Psoas muscle (tissue), 8 donors: Measurements from ENCODE around the gene SETD3. TPM values are rescaled to one million over a fixed set of nuclear protein-coding genes. Genes with fewer than 3 reads are reported as not detected.

ENCODE experiments used
- ATAC-seq, 4 donors: fragments of 200-7000 bp; cut with Tn5 transposase; one replicate each; pipeline ENCODE4 v1.9.1; 2020; ENCODE audit warnings: moderate library complexity in 3 of 4, mild to moderate bottlenecking in 2 of 4
- DNase-seq, 2 donors: peaks; one replicate each; pipeline ENCODE4 v3.0.0-alpha.2; 2020
- H3K27ac ChIP-seq: fragments of 200-600 bp; one replicate; pipeline ENCODE4 v1.8.0; 2022
- H3K27me3 ChIP-seq, 3 donors: fragments of 200-600 bp in 1 of 3; one replicate each; pipeline versions ENCODE4 v1.6.1 to v1.8.0; 2013 to 2022; ENCODE audit warnings: low read length in 2 of 3, mild to moderate bottlenecking in 2 of 3, moderate library complexity in 1 of 3; ENCODE audit not compliant: insufficient read depth in 3 of 3
- H3K36me3 ChIP-seq, 2 donors: fragments of 200-600 bp in 1 of 2; one replicate each; pipeline versions ENCODE4 v1.6.1 to v1.8.0; 2013 to 2022; ENCODE audit warnings: low read depth in 1 of 2, mild to moderate bottlenecking in 1 of 2, moderate library complexity in 1 of 2; ENCODE audit not compliant: insufficient read depth in 1 of 2
- H3K4me1 ChIP-seq: fragments of 200-600 bp; one replicate; pipeline ENCODE4 v1.8.0; 2022
- H3K4me3 ChIP-seq: fragments of 200-600 bp; one replicate; pipeline ENCODE4 v1.8.0; 2022; ENCODE audit warnings: mild to moderate bottlenecking
- H3K9me3 ChIP-seq: fragments of 200-600 bp; one replicate; pipeline ENCODE4 v1.8.0; 2022
- WGBS, 3 donors: extraction: QIAGEN DNeasy Blood & Tissue Kit; methylation state at CpG; one replicate each; pipeline versions ENCODE4 v1.1.6 to v1.1.7; 2013; 5-methylcytosine and 5-hydroxymethylcytosine counted together
- intact Hi-C, 2 donors: fragments of 100-400 bp; cut with DNase I; formaldehyde crosslinking; loops; one replicate each; pipeline versions ENCODE4 v1.11.0 to v1.14.2; 2022
- polyA plus RNA-seq, 3 donors: library from polyadenylated mRNA; stranded (reverse); fragments of 200-250 nt; gene quantifications; one replicate each; pipeline ENCODE4 v1.2.3, GENCODE V29; 2013
- total RNA-seq, 4 donors: library from RNA; stranded (reverse); fragmentation: NEBNext Ultra II Directional in 2 of 4; extraction: Animal tissue kit (Norgen Biotek cat#: 25700) in 2 of 4; gene quantifications; one replicate each; pipeline versions ENCODE4 v1.2.1 to v1.2.4, GENCODE V29; 2021 to 2023
- TF ChIP-seq, protein P1 (sequence below): fragments of 200-600 bp; IDR thresholded peaks from one replicate; pipeline ENCODE4 v1.8.0; 2022; ENCODE audit warnings: antibody characterized with exemption
- donor health status: healthy with polysubstance abuse.
- donor health status: DM: no; HTN: no; CAD: no; lungs with moderate emphysema.
- donor health status: Bipolar disorder and iron deficiency.
- donor health status: healthy.
- donor health status: DM: yes; HTN: yes; CAD: no.
- donor health status: DM: no; HTN: no; CAD: no.
- donor health status: DM: no; HTN: no; CAD: no.
- donor health status: DM: yes; HTN: yes; CAD: no.

SETD3 gene
- total and polyA plus RNA-seq, 7 donors: 84.0 to 177 (median 123) TPM

DNA sequence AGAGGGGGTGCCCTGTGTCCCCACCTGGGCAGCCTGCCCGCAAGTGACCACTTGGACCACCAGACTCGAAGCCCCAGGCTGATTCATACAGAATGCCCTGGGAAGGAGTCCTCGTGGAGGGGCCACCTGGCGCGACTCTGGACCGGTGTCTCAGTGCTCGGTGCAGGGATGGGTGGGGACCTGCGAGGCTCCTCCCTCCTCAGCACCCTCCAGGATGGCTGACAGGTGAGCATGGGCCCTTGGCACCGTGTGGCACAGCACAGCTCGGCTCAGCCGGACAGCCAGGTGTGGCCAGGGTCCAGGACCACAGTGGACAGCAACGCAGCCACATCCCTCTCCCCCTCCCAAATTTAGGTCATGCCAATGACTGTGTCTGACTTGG is 45.0 kb upstream of the SETD3 start:
- H3K4me1 ChIP-seq: no peaks in the 10 kb centered on the region
- no peak overlapping the region for H3K4me3 ChIP-seq
- 83 to 91% (median 85%) methylated on average over 12 of the region's 12 CpGs for WGBS, 3 donors
- no peak overlapping the region for H3K27ac ChIP-seq
- H3K36me3 ChIP-seq: no peaks in the 10 kb centered on the region
- H3K9me3 ChIP-seq: no peaks in the 10 kb centered on the region
- peaks cover 0 to 3% (median 0%) of the 10 kb centered on the region in 3 donors for H3K27me3 ChIP-seq
- DNase-seq: peak in 1 of 2 donors; percentile 12
- TF ChIP-seq, protein P1, sequence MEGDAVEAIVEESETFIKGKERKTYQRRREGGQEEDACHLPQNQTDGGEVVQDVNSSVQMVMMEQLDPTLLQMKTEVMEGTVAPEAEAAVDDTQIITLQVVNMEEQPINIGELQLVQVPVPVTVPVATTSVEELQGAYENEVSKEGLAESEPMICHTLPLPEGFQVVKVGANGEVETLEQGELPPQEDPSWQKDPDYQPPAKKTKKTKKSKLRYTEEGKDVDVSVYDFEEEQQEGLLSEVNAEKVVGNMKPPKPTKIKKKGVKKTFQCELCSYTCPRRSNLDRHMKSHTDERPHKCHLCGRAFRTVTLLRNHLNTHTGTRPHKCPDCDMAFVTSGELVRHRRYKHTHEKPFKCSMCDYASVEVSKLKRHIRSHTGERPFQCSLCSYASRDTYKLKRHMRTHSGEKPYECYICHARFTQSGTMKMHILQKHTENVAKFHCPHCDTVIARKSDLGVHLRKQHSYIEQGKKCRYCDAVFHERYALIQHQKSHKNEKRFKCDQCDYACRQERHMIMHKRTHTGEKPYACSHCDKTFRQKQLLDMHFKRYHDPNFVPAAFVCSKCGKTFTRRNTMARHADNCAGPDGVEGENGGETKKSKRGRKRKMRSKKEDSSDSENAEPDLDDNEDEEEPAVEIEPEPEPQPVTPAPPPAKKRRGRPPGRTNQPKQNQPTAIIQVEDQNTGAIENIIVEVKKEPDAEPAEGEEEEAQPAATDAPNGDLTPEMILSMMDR: no peak
- intact Hi-C loops: no loop called here
- ATAC-seq: no peak

DNA sequence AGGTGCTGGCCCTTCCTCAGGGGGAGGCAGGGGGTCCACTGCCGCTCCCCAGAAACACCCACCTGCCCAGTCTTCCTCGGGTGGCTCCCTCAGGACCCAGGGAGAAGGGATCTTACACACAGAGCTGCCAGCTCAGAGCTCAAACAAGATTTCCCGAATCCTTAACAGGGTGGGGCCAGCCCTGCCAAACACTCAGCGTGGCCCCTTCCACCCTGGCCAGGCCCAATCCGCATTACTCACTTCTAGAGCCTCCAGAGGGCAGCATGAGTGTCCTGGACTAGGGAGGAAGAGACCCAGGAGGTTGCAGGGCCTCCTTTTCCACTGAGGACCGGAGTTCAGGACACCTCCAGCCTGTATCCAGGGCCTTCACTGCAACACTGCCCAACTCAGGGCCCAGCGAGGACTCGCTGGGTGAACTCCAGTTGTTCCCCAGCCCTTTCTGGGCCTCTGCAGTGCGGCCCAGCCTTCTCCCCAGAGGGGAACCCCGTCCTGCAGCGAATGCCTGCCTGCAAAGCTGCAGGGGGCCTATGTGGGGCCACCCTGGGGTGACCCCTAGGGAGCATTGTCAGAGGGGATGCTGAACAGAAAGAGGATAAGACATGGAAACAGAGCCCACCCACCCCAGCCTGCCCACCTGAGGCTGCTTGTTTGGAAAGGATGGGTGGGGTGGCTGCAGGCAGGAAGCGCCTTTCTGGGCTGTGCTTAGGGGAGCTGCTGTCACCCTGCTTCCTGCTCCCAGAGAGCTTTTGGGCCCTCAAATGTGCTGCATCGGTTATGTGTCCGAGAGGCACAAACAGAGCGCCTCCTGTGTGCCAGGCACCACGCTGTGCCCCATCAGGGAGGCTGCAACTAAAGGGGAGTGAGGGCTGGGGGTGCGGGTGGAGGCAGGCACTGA is 44.4 kb upstream of the SETD3 start:
- Histone ChIP-seq H3K27me3 (peaks cover 0 to 3% (median 0%) of the 10 kb centered on the region in 3 donors), H3K9me3 (no peaks in the 10 kb centered on the region), H3K27ac (no peak overlapping the region), H3K4me1 (no peaks in the 10 kb centered on the region), H3K4me3 (no peak overlapping the region), H3K36me3 (no peaks in the 10 kb centered on the region)
- DNase-seq (peak; percentile 10 to 45), ATAC-seq (peak in 2 of 4 donors; percentile 28 to 32)
- WGBS, 3 donors: 66 to 72% (median 70%) methylated on average over 17 of the region's 17 CpGs
- intact Hi-C loops: no loop called here
- TF ChIP-seq, protein P1: no peak

DNA sequence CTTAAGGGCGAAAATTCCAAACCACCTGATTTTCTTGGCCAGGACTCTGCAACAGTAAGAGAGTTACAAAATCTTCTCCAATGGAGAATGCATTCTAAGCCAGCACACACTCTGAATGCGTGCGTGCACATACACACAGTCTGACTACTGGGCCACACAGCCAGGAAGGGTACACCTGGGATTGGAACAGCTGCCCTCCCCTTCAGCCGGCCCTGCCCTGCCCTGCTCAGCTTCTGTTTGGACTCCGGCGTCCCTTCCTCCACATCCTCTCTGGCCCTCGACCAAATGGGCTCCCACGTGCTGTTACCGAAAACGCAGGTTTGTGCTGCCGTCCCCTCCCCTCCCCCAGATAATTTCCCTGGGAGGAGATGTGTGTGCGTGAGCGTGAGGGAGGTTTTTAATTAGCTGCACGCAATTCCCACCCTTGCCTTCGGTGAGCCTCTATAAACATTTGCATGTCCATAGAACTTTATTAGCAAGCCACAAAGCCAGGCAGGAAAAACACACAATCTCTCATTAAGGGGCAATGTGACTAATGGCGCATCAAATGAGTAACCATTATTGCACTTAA is 43.5 kb upstream of the SETD3 start:
- Histone ChIP-seq H3K27me3 (peaks cover 0 to 3% (median 0%) of the 10 kb centered on the region in 3 donors), H3K36me3 (no peaks in the 10 kb centered on the region), H3K27ac (no peak overlapping the region), H3K9me3 (no peaks in the 10 kb centered on the region), H3K4me1 (no peaks in the 10 kb centered on the region), H3K4me3 (no peak overlapping the region)
- intact Hi-C loops: no loop called here
- TF ChIP-seq, protein P1: no peak
- ATAC-seq (no peak), DNase-seq (peak; percentile 20 to 49)
- 59 to 71% (median 64%) methylated on average over 16 of the region's 16 CpGs for WGBS, 3 donors

DNA sequence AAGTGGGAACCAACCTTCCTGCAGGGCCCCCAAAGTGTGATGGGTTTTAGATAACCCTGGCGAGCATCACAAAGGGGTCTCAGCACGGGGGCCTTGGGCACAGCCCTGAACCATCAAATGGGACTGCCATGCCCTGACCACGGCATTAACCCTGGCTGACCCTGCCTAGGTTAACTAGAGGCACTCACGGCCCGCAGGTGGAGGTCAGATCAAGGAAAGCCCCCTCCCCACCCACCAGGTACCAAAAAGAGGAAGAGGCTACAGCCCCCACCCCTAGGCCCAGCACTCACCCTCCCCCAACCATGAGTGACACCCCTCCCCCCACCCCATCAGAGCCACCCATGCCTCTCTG is 43.0 kb upstream of the SETD3 start:
- DNase-seq (peak in 1 of 2 donors; percentile 23), ATAC-seq (no peak)
- H3K4me1 ChIP-seq: no peaks in the 10 kb centered on the region
- no peaks in the 10 kb centered on the region for H3K36me3 ChIP-seq
- intact Hi-C loops: no loop called here
- TF ChIP-seq, protein P1: no peak
- H3K27ac ChIP-seq: no peak overlapping the region
- H3K4me3 ChIP-seq: no peak overlapping the region
- 73 to 83% (median 77%) methylated on average over 5 of the region's 5 CpGs for WGBS, 3 donors
- H3K9me3 ChIP-seq: no peaks in the 10 kb centered on the region
- peaks cover 0 to 2% (median 0%) of the 10 kb centered on the region in 3 donors for H3K27me3 ChIP-seq
